Naive thymus-derived CD4-positive, alpha-beta T cell (primary cell): ENCODE measurements around the gene CCDC40. TPM values are rescaled to one million over a fixed set of nuclear protein-coding genes. Genes with fewer than 3 reads are reported as not detected.

Source experiments
- ATAC-seq: fragments of 150-1000 bp; cut with Tn5 transposase; 2 replicates; pipeline ENCODE4 v1.10.0; 2021; ENCODE audit warnings: mild to moderate bottlenecking, moderate library complexity
- CTCF ChIA-PET: fragments of 350-600 bp; sonication (Branson Sonifier 250); formaldehyde crosslinking; loops from one replicate; lab custom pipeline; 2021; ENCODE audit warnings: antibody characterized with exemption; lab: Charles Lee
- POLR2A ChIA-PET: fragments of 350-600 bp; sonication (Branson Sonifier 250); formaldehyde crosslinking; loops from one replicate; lab custom pipeline; 2021; ENCODE audit warnings: antibody characterized with exemption, inconsistent platforms; lab: Charles Lee
- DNase-seq, 9 donors: peaks; one replicate each; pipeline versions ENCODE4 v3.0.0 to v3.0.0-alpha.2; 2020 to 2022; ENCODE audit warnings: mixed read lengths in 1 of 9
- H3K27ac ChIP-seq: one replicate; pipeline ENCODE4 v1.7.0; 2013; ENCODE audit warnings: mild to moderate bottlenecking, low read depth, low read length, moderate library complexity
- H3K27me3 ChIP-seq, 2 donors: one replicate each; pipeline ENCODE4 v1.7.0; 2013; ENCODE audit warnings: low read length in 2 of 2, mild to moderate bottlenecking in 2 of 2, moderate library complexity in 2 of 2; ENCODE audit not compliant: control insufficient read depth in 2 of 2, insufficient read depth in 2 of 2
- H3K36me3 ChIP-seq, 3 experiments: 1 replicate in 2 of 3; 2 replicates in 1 of 3; pipeline ENCODE4 v1.7.0; 2013; ENCODE audit warnings: low read length in 3 of 3, mild to moderate bottlenecking in 3 of 3, moderate library complexity in 1 of 3; ENCODE audit not compliant: insufficient read depth in 3 of 3, control insufficient read depth in 2 of 3
- H3K4me1 ChIP-seq, 2 donors: one replicate each; pipeline ENCODE4 v1.7.0; 2013; ENCODE audit warnings: low read length in 2 of 2, mild to moderate bottlenecking in 2 of 2, moderate library complexity in 1 of 2; ENCODE audit not compliant: control insufficient read depth in 2 of 2, insufficient read depth in 2 of 2
- H3K4me3 ChIP-seq: 2 replicates; pipeline ENCODE4 v1.7.0; 2013; ENCODE audit warnings: mild to moderate bottlenecking, low read length
- H3K9me3 ChIP-seq, 3 experiments: 1 replicate in 2 of 3; 2 replicates in 1 of 3; pipeline ENCODE4 v1.7.0; 2013; ENCODE audit warnings: low read length in 3 of 3; ENCODE audit not compliant: control insufficient read depth in 2 of 3
- H3K27ac Mint-ChIP-seq, 9 donors: one replicate each; pipeline ENCODE4 v1.8.0; 2020 to 2022; ENCODE audit warnings: mixed read lengths in 9 of 9, mild to moderate bottlenecking in 8 of 9, moderate library complexity in 5 of 9, inconsistent platforms in 2 of 9
- H3K27me3 Mint-ChIP-seq, 5 donors: one replicate each; pipeline ENCODE4 v1.8.0; 2021 to 2022; ENCODE audit warnings: mixed read lengths in 5 of 5, mild to moderate bottlenecking in 1 of 5
- H3K36me3 Mint-ChIP-seq, 5 donors: one replicate each; pipeline ENCODE4 v1.8.0; 2020 to 2022; ENCODE audit warnings: mixed read lengths in 5 of 5, mild to moderate bottlenecking in 3 of 5, inconsistent platforms in 1 of 5
- H3K4me1 Mint-ChIP-seq, 7 donors: one replicate each; pipeline ENCODE4 v1.8.0; 2020 to 2022; ENCODE audit warnings: mixed read lengths in 7 of 7, mild to moderate bottlenecking in 3 of 7, inconsistent platforms in 1 of 7
- H3K4me3 Mint-ChIP-seq, 10 donors: one replicate each; pipeline ENCODE4 v1.8.0; 2020 to 2022; ENCODE audit warnings: mild to moderate bottlenecking in 10 of 10, mixed read lengths in 10 of 10, moderate library complexity in 6 of 10, inconsistent platforms in 2 of 10
- H3K9me3 Mint-ChIP-seq, 11 donors: one replicate each; pipeline ENCODE4 v1.8.0; 2020 to 2022; ENCODE audit warnings: mixed read lengths in 11 of 11, mild to moderate bottlenecking in 4 of 11, inconsistent platforms in 1 of 11, moderate library complexity in 1 of 11
- intact Hi-C, 2 donors: fragments of 100-400 bp; cut with micrococcal nuclease; formaldehyde crosslinking; loops; one replicate each; pipeline ENCODE4 v1.15.1; 2023
- polyA plus RNA-seq, 2 donors: library from polyadenylated mRNA; unstranded; fragments of 300-500 nt; fragmentation: Illumina TruSeq; gene quantifications; one replicate each; pipeline ENCODE4 v1.2.3, GENCODE V29; 2021
- total RNA-seq, 6 experiments: library from RNA in 5 of 6; stranded (reverse) in 5 of 6; gene quantifications; 1 replicate in 5 of 6; 2 replicates in 1 of 6; pipeline ENCODE4 v1.2.3 and lab custom pipeline; 2021 to 2026

Gene CCDC40
- total and polyA plus RNA-seq, 7 experiments from 2014 or later = 0.43 to 3.0 (median 0.79) TPM; not detected in 2

GRCh38 chr17:80101011-80101945, 64.8 kb downstream of the CCDC40 start, which contains the start of gene GAA:
GAA (plus strand) TSS chr17:80101581; CDS start chr17:80104587, 3,006 bp downstream.
- POLR2A ChIA-PET = interaction anchor here (0.6 to 2.0 kb wide), 11 partner anchors 14 to 916 kb away, joined by 3 to 21 read pairs (median 3); no protein-coding TSS in a partner anchor

GRCh38 chr17:80101946-80102663, 65.7 kb downstream of the CCDC40 start:
- H3K4me3 ChIP-seq = peak overlapping the region; percentile 79
- ChIA-PET POLR2A (interaction anchor here (0.6 to 2.0 kb wide), 11 partner anchors 13 to 915 kb away, joined by 3 to 21 read pairs (median 3); no protein-coding TSS in a partner anchor), CTCF (interaction anchor here (0.6 to 1.5 kb wide), 7 partner anchors 9 to 333 kb away, joined by 3 to 6 read pairs (median 4); no protein-coding TSS in a partner anchor)
- ATAC-seq (peak; percentile 26), DNase-seq (peak in 1 of 9 donors; percentile 34)
- peaks cover 10 to 16% of the 10 kb centered on the region in 2 donors for H3K4me1 ChIP-seq
- peaks cover 20 to 30% (median 27%) of the 10 kb centered on the region in 7 donors for H3K4me1 Mint-ChIP-seq
- H3K36me3 Mint-ChIP-seq = no peaks in the 10 kb centered on the region
- H3K27ac ChIP-seq = peak overlapping the region; percentile 86
- H3K36me3 ChIP-seq = peaks cover 0 to 4% (median 0%) of the 10 kb centered on the region in 3 experiments
- peaks cover 0 to 5% (median 0%) of the 10 kb centered on the region in 11 donors for H3K9me3 Mint-ChIP-seq
- H3K27me3 ChIP-seq = no peaks in the 10 kb centered on the region
- peaks cover 0 to 10% (median 0%) of the 10 kb centered on the region in 5 donors for H3K27me3 Mint-ChIP-seq
- H3K9me3 ChIP-seq = no peaks in the 10 kb centered on the region
- intact Hi-C loops = loop anchor here (1.0 to 2.0 kb wide), 6 partner anchors 45 to 159 kb away; partner anchors contain the start of genes EIF4A3 (in 2 of the 2), CCDC40 (in 1 of the 2) and RNF213 (in 1 of the 2)
- H3K4me3 Mint-ChIP-seq = peak overlapping the region; percentile 85 to 93 (median 90)
- peak overlapping the region; percentile 71 to 93 (median 86) for H3K27ac Mint-ChIP-seq

More at GRCh38 chr17:80101011-80101945, 64.8 kb downstream of the CCDC40 start, which contains the start of gene GAA:
- DNase-seq (peak; percentile 84 to 97 (median 91)), ATAC-seq (peak; percentile 97)
- H3K27me3 ChIP-seq = no peaks in the 10 kb centered on the region
- Mint-ChIP-seq H3K36me3 (no peaks in the 10 kb centered on the region), H3K4me1 (peaks cover 20 to 30% (median 27%) of the 10 kb centered on the region in 7 donors), H3K27me3 (peaks cover 0 to 10% (median 0%) of the 10 kb centered on the region in 5 donors), H3K4me3 (peak within 1 kb of the TSS; percentile 85 to 93 (median 90)), H3K27ac (peak within 1 kb of the TSS; percentile 81 to 93 (median 86)), H3K9me3 (peaks cover 0 to 5% (median 0%) of the 10 kb centered on the region in 11 donors)
- peak within 1 kb of the TSS; percentile 79 for H3K4me3 ChIP-seq
- H3K36me3 ChIP-seq = peaks cover 0 to 3% (median 0%) of the 10 kb centered on the region in 3 experiments
- H3K27ac ChIP-seq = peak within 1 kb of the TSS; percentile 86
- no peaks in the 10 kb centered on the region for H3K9me3 ChIP-seq
- intact Hi-C loops = loop anchor here (1.0 to 2.0 kb wide), 6 partner anchors 46 to 160 kb away; partner anchors contain the start of genes EIF4A3 (in 2 of the 2), CCDC40 (in 1 of the 2) and RNF213 (in 1 of the 2)
- CTCF ChIA-PET = interaction anchor here (0.6 to 1.5 kb wide), 9 partner anchors 8 to 817 kb away, joined by 3 to 6 read pairs (median 3); no protein-coding TSS in a partner anchor
- H3K4me1 ChIP-seq = peaks cover 10 to 16% of the 10 kb centered on the region in 2 donors

GRCh38 chr17:80102664-80103448, 66.4 kb downstream of the CCDC40 start:
- Histone ChIP-seq H3K9me3 (no peaks in the 10 kb centered on the region), H3K36me3 (peaks cover 0 to 4% (median 0%) of the 10 kb centered on the region in 3 experiments), H3K4me1 (peaks cover 10 to 16% of the 10 kb centered on the region in 2 donors), H3K27ac (no peak overlapping the region), H3K4me3 (no peak overlapping the region), H3K27me3 (no peaks in the 10 kb centered on the region)
- Mint-ChIP-seq H3K27me3 (peaks cover 0 to 10% (median 0%) of the 10 kb centered on the region in 5 donors), H3K4me3 (peak overlapping the region; percentile 85 to 93 (median 90)), H3K27ac (peak overlapping the region in 8 of 9 donors; percentile 2 to 92 (median 78)), H3K36me3 (no peaks in the 10 kb centered on the region), H3K9me3 (peaks cover 0 to 5% (median 0%) of the 10 kb centered on the region in 11 donors), H3K4me1 (peaks cover 20 to 30% (median 27%) of the 10 kb centered on the region in 7 donors)
- intact Hi-C loops = no loop called here
- ChIA-PET POLR2A (interaction anchor here (2.0 kb wide), 1 partner anchor 42 kb away, joined by 21 read pairs; no protein-coding TSS in a partner anchor), CTCF (no interaction called here)
- DNase-seq (no peak), ATAC-seq (no peak)

GRCh38 chr17:80103449-80104085, 67.1 kb downstream of the CCDC40 start:
- intact Hi-C loops = no loop called here
- H3K27me3 ChIP-seq = no peaks in the 10 kb centered on the region
- H3K36me3 ChIP-seq = peaks cover 0 to 4% (median 0%) of the 10 kb centered on the region in 3 experiments
- H3K4me1 Mint-ChIP-seq = peaks cover 20 to 30% (median 27%) of the 10 kb centered on the region in 7 donors
- H3K4me3 Mint-ChIP-seq = peak overlapping the region in 9 of 10 donors; percentile 15 to 88 (median 47)
- no peaks in the 10 kb centered on the region for H3K36me3 Mint-ChIP-seq
- H3K27me3 Mint-ChIP-seq = peaks cover 0 to 10% (median 0%) of the 10 kb centered on the region in 5 donors
- ChIA-PET POLR2A (no interaction called here), CTCF (no interaction called here)
- peaks cover 10 to 16% of the 10 kb centered on the region in 2 donors for H3K4me1 ChIP-seq
- DNase-seq = no peak
- H3K27ac ChIP-seq = no peak overlapping the region
- no peaks in the 10 kb centered on the region for H3K9me3 ChIP-seq
- H3K27ac Mint-ChIP-seq = peak overlapping the region in 7 of 9 donors; percentile 2 to 79 (median 51)
- H3K9me3 Mint-ChIP-seq = peaks cover 0 to 5% (median 0%) of the 10 kb centered on the region in 11 donors
- no peak for ATAC-seq
- H3K4me3 ChIP-seq = no peak overlapping the region

GRCh38 chr17:80104321-80104955, 68.0 kb downstream of the CCDC40 start:
- peak overlapping the region in 1 of 10 donors; percentile 48 for H3K4me3 Mint-ChIP-seq
- H3K27ac ChIP-seq = no peak overlapping the region
- ChIA-PET CTCF (no interaction called here), POLR2A (no interaction called here)
- no peak for DNase-seq
- peaks cover 0 to 4% (median 0%) of the 10 kb centered on the region in 3 experiments for H3K36me3 ChIP-seq
- peaks cover 10 to 16% of the 10 kb centered on the region in 2 donors for H3K4me1 ChIP-seq
- peaks cover 0 to 5% (median 0%) of the 10 kb centered on the region in 11 donors for H3K9me3 Mint-ChIP-seq
- no peak overlapping the region for H3K4me3 ChIP-seq
- intact Hi-C loops = no loop called here
- no peak for ATAC-seq
- H3K27ac Mint-ChIP-seq = no peak overlapping the region
- peaks cover 20 to 30% (median 27%) of the 10 kb centered on the region in 7 donors for H3K4me1 Mint-ChIP-seq
- H3K9me3 ChIP-seq = no peaks in the 10 kb centered on the region
- peaks cover 0 to 10% (median 0%) of the 10 kb centered on the region in 5 donors for H3K27me3 Mint-ChIP-seq
- H3K27me3 ChIP-seq = no peaks in the 10 kb centered on the region
- no peaks in the 10 kb centered on the region for H3K36me3 Mint-ChIP-seq
